Adrenal gland (tissue), 12 donors: ENCODE results near the gene SLC24A4. TPM values are rescaled to one million over a fixed set of nuclear protein-coding genes. Genes with fewer than 3 reads are reported as not detected.

Experiments
- DNase-seq, 7 donors: peaks; one replicate each; pipeline ENCODE4 v3.0.0-alpha.2; 2019 to 2020
- H3K27ac ChIP-seq, 5 donors: fragments of 200-600 bp; sonication (generic) in 4 of 5; 1 replicate in 3 of 5; 2 replicates in 2 of 5; pipeline versions ENCODE4 v1.5.1 to v1.8.0; 2016 to 2020; ENCODE audit warnings: mild to moderate bottlenecking in 1 of 5
- H3K27me3 ChIP-seq: fragments of 200-600 bp; 2 replicates; pipeline ENCODE4 v1.8.0; 2021
- H3K36me3 ChIP-seq, 2 donors: fragments of 200-600 bp; replicated peaks in 1 of 2; 1 replicate in 1 of 2; 2 replicates in 1 of 2; pipeline versions ENCODE4 v1.5.1 to v1.8.0; 2018 to 2022
- H3K4me1 ChIP-seq, 2 donors: fragments of 200-600 bp; replicated peaks in 1 of 2; 1 replicate in 1 of 2; 2 replicates in 1 of 2; pipeline versions ENCODE4 v1.5.1 to v1.8.0; 2018 to 2021
- H3K4me3 ChIP-seq, 4 donors: fragments of 200-600 bp; sonication (generic) in 3 of 4; one replicate each; pipeline ENCODE4 v1.5.1; 2016 to 2018
- H3K9me3 ChIP-seq, 3 donors: fragments of 200-600 bp; sonication (generic) in 1 of 3; replicated peaks in 1 of 3; 1 replicate in 2 of 3; 2 replicates in 1 of 3; pipeline versions ENCODE4 v1.5.1 to v1.8.0; 2016 to 2021
- CTCF ChIP-seq, 6 experiments: fragments of 450-650 bp in 4 of 6; fragments of 200-600 bp in 2 of 6; sonication (generic) in 1 of 6; IDR thresholded peaks; 1 replicate in 5 of 6; 2 replicates in 1 of 6; pipeline versions ENCODE4 v1.5.1 to v1.8.0; 2016 to 2021; ENCODE audit warnings: antibody characterized with exemption in 6 of 6, mild to moderate bottlenecking in 2 of 6, moderate library complexity in 1 of 6
- POLR2A ChIP-seq, 2 donors: fragments of 450-650 bp; IDR thresholded peaks; one replicate each; pipeline ENCODE4 v1.6.1; 2017; ENCODE audit warnings: antibody characterized with exemption in 2 of 2, mild to moderate bottlenecking in 2 of 2, moderate library complexity in 1 of 2
- WGBS, 4 donors: extraction: QIAGEN DNeasy Blood & Tissue Kit in 2 of 4; methylation state at CpG; one replicate each; pipeline versions ENCODE4 v1.1.5 to v1.1.7; 2013 to 2017; 5-methylcytosine and 5-hydroxymethylcytosine counted together
- intact Hi-C, 2 donors: fragments of 100-400 bp; cut with DNase I; formaldehyde crosslinking; loops; one replicate each; pipeline versions ENCODE4 v1.14.1 to v1.15.0; 2022 to 2023
- polyA plus RNA-seq, 3 donors: library from polyadenylated mRNA; stranded (reverse); fragments of 200-250 nt in 2 of 3; fragments of 350-450 nt in 1 of 3; fragmentation: Illumina TruSeq in 1 of 3; extraction: RNeasy Lipid Tissue Mini Kit (QIAGEN cat#74804) in 1 of 3; gene quantifications; one replicate each; pipeline ENCODE4 v1.2.3, GENCODE V29; 2013 to 2014
- total RNA-seq, 9 donors: library from RNA; depleted of rRNA in 4 of 9; stranded (reverse); fragments of >200 nt in 4 of 9; fragments of 120-200 nt in 1 of 9; fragmentation: NEBNext Ultra II Directional in 1 of 9; extraction: Animal tissue kit (Norgen Biotek cat#: 25700) in 1 of 9; gene quantifications; one replicate each; pipeline versions ENCODE4 v1.1.0 to v1.2.4, GENCODE V29; 2013 to 2023
- donor health status: healthy with polysubstance abuse.
- donor health status: Bipolar disorder and iron deficiency.
- donor health status: DM: yes; HTN: yes; CAD: no.
- donor health status: DM: no; HTN: no; CAD: no.
- donor health status: DM: no; HTN: no; CAD: no.
- donor health status: DM: yes; HTN: yes; CAD: no.

SLC24A4 gene
- total and polyA plus RNA-seq, 12 donors: 0.09 to 1.9 (median 0.52) TPM

GRCh38 chr14:92455231-92455630, 132.3 kb downstream of the SLC24A4 start:
- no peaks in the 10 kb centered on the region for H3K27me3 ChIP-seq
- H3K9me3 ChIP-seq: no peaks in the 10 kb centered on the region
- no peak for DNase-seq
- no peak overlapping the region for H3K4me3 ChIP-seq
- H3K4me1 ChIP-seq: no peaks in the 10 kb centered on the region
- 90 to 98% (median 97%) methylated on average over 2 of the region's 2 CpGs for WGBS, 4 donors
- TF ChIP-seq POLR2A (IDR thresholded peaks at IDR 0.05): no peak
- TF ChIP-seq CTCF (IDR thresholded peaks at IDR 0.05): no peak
- H3K27ac ChIP-seq: no peak overlapping the region
- intact Hi-C loops: loop anchor here in 1 of 2 donors (10.0 kb wide), 1 partner anchor 310 kb away; no protein-coding TSS in a partner anchor
- H3K36me3 ChIP-seq: no peaks in the 10 kb centered on the region

GRCh38 chr14:92456215-92457015, 133.4 kb downstream of the SLC24A4 start:
- 64 to 69% (median 65%) methylated on average over 16 to 23 of the region's 23 CpGs for WGBS, 4 donors
- DNase-seq: peak; percentile 50 to 78 (median 72)
- intact Hi-C loops: loop anchor here in 1 of 2 donors (10.0 kb wide), 1 partner anchor 312 kb away; no protein-coding TSS in a partner anchor
- Histone ChIP-seq H3K27me3 (no peaks in the 10 kb centered on the region), H3K4me1 (no peaks in the 10 kb centered on the region), H3K27ac (peak overlapping the region in 1 of 5 donors; percentile 38), H3K9me3 (no peaks in the 10 kb centered on the region), H3K4me3 (no peak overlapping the region), H3K36me3 (no peaks in the 10 kb centered on the region)
- TF ChIP-seq CTCF (IDR thresholded peaks at IDR 0.05) (peak; percentile 39 to 80 (median 74)), POLR2A (IDR thresholded peaks at IDR 0.05) (no peak)

GRCh38 chr14:92457016-92457565, 134.1 kb downstream of the SLC24A4 start:
- 76 to 82% (median 77%) methylated on average over 4 to 5 of the region's 5 CpGs for WGBS, 4 donors
- peak in 1 of 7 donors; percentile 22 for DNase-seq
- H3K9me3 ChIP-seq: no peaks in the 10 kb centered on the region
- TF ChIP-seq CTCF (IDR thresholded peaks at IDR 0.05) (no peak), POLR2A (IDR thresholded peaks at IDR 0.05) (no peak)
- no peaks in the 10 kb centered on the region for H3K36me3 ChIP-seq
- H3K27me3 ChIP-seq: no peaks in the 10 kb centered on the region
- no peak overlapping the region for H3K4me3 ChIP-seq
- intact Hi-C loops: loop anchor here in 1 of 2 donors (10.0 kb wide), 1 partner anchor 312 kb away; no protein-coding TSS in a partner anchor
- H3K4me1 ChIP-seq: no peaks in the 10 kb centered on the region
- no peak overlapping the region for H3K27ac ChIP-seq
